SK-N-SH (cell line): ENCODE data around the gene ZNRD2. TPM values are rescaled to one million over a fixed set of nuclear protein-coding genes. Genes with fewer than 3 reads are reported as not detected.
A peak's percentile ranks its signal among the peaks of the same experiment; 100 is the strongest.

ENCODE experiments used
- CHD2 ChIP-seq: fragments of 150-350 bp; IDR thresholded peaks from 2 replicates; pipeline ENCODE4 v1.6.1; 2018; ENCODE audit warnings: low read length; ENCODE audit not compliant: partially characterized antibody
- ELF1 ChIP-seq: IDR thresholded peaks from 2 replicates; pipeline ENCODE4 v1.4.0; 2012
- FOSL2 ChIP-seq: IDR thresholded peaks from 2 replicates; pipeline ENCODE4 v1.4.0; 2012; ENCODE audit warnings: low read depth, mild to moderate bottlenecking, moderate library complexity, borderline replicate concordance
- FOXJ3 ChIP-seq: sonication (generic); formaldehyde crosslinking; IDR thresholded peaks from 2 replicates; pipeline ENCODE4 v1.5.1; 2020; ENCODE audit warnings: mild to moderate bottlenecking, missing genetic modification reagents
- GABPA ChIP-seq: IDR thresholded peaks from 2 replicates; pipeline ENCODE4 v1.4.0; 2012; ENCODE audit warnings: low read depth, mild to moderate bottlenecking
- GATA2 ChIP-seq: sonication (generic); formaldehyde crosslinking; IDR thresholded peaks from 2 replicates; pipeline ENCODE4 v1.5.0; 2020; ENCODE audit warnings: mild to moderate bottlenecking, missing genetic modification reagents
- IRF3 ChIP-seq: fragments of 150-350 bp; IDR thresholded peaks from 2 replicates; pipeline ENCODE4 v1.6.1; 2016; ENCODE audit warnings: mild to moderate bottlenecking, low read depth, low read length
- MEF2A ChIP-seq: IDR thresholded peaks from 2 replicates; pipeline ENCODE4 v1.4.0; 2012; ENCODE audit warnings: low read depth, borderline replicate concordance
- MXI1 ChIP-seq: IDR thresholded peaks from 2 replicates; pipeline ENCODE4 v1.6.1; 2012; ENCODE audit warnings: mild to moderate bottlenecking, low read depth, low read length, improper control_type of control experiment
- NFIC ChIP-seq: IDR thresholded peaks from 2 replicates; pipeline ENCODE4 v1.4.0; 2012; ENCODE audit warnings: borderline replicate concordance
- NRF1 ChIP-seq: IDR thresholded peaks from 2 replicates; pipeline ENCODE4 v1.6.1; 2012; ENCODE audit warnings: low read depth, mild to moderate bottlenecking, low read length
- REST ChIP-seq: IDR thresholded peaks from 2 replicates; pipeline ENCODE4 v1.6.1; 2012; ENCODE audit warnings: mild to moderate bottlenecking, low read depth, low read length, moderate library complexity
- RFX5 ChIP-seq: IDR thresholded peaks from 2 replicates; pipeline ENCODE4 v1.6.1; 2012; ENCODE audit warnings: mild to moderate bottlenecking, improper control_type of control experiment, low read length
- RXRA ChIP-seq: IDR thresholded peaks from 2 replicates; pipeline ENCODE4 v1.4.0; 2012; ENCODE audit warnings: low read depth, mild to moderate bottlenecking, borderline replicate concordance
- TAF1 ChIP-seq: IDR thresholded peaks from 2 replicates; pipeline ENCODE4 v1.6.1; 2012; ENCODE audit warnings: low read depth, mild to moderate bottlenecking, low read length, moderate library complexity, borderline replicate concordance
- TEAD4 ChIP-seq: IDR thresholded peaks from 2 replicates; pipeline ENCODE4 v1.4.0; 2012; ENCODE audit warnings: mild to moderate bottlenecking, borderline replicate concordance; ENCODE audit not compliant: insufficient read depth
- USF1 ChIP-seq: IDR thresholded peaks from 2 replicates; pipeline ENCODE4 v1.4.0; 2012; ENCODE audit warnings: low read depth, borderline replicate concordance
- USF2 ChIP-seq: fragments of 150-350 bp; IDR thresholded peaks from 2 replicates; pipeline ENCODE4 v1.6.1; 2017; ENCODE audit warnings: antibody characterized with exemption, low read length, low read depth, borderline replicate concordance
- polyA plus RNA-seq, 3 experiments: library from polyadenylated mRNA; depleted of rRNA; stranded (reverse); fragments of >200 nt; gene quantifications; 2 replicates each; pipeline ENCODE4 v1.2.3, GENCODE V29; 2012

The ZNRD2 gene
- polyA plus RNA-seq, 1 of the 3 experiments (the other 2 are of a cell fraction): 78.1 TPM

- TF ChIP-seq NFIC (no peak), ELF1 (peak; percentile 92), GABPA (peak; percentile 92), IRF3 (peak; percentile 94), REST (0 out of 2 replicates have a peak, but pooled peaks have one; percentile 16), CHD2 (peak; percentile 95), USF1 (no peak), RXRA (no peak), GATA2 (CRISPR knock-in tag) (no peak), RFX5 (no peak), MXI1 (peak; percentile 91), USF2 (no peak), MEF2A (no peak), TAF1 (peak; percentile 62), FOSL2 (no peak), NRF1 (peak; percentile 96), TEAD4 (no peak), FOXJ3 (CRISPR knock-in tag) (no peak)
These were observed 45.1 kb downstream of the ZNRD2 start, which contains the start of gene PCNX3 (continued) for GRCh38 chr11:65615229-65615949.
